Testis (tissue), 5 donors: Measurements from ENCODE around the gene HRH1. TPM values are rescaled to one million over a fixed set of nuclear protein-coding genes. Genes with fewer than 3 reads are reported as not detected.
"Not testable (repeated sequence)": the region's sequence is repeated elsewhere in the genome, so short reads cannot be mapped to it uniquely, and the experiment has no call there.

ENCODE experiments used
- DNase-seq: peaks from one replicate; pipeline ENCODE4 v3.0.0-alpha.2; 2019
- H3K27ac ChIP-seq, 2 donors: fragments of 200-600 bp; sonication (generic); one replicate each; pipeline ENCODE4 v1.5.1; 2019
- H3K27me3 ChIP-seq: fragments of 200-600 bp; sonication (generic); one replicate; pipeline ENCODE4 v1.5.1; 2019
- H3K36me3 ChIP-seq: fragments of 200-600 bp; sonication (generic); one replicate; pipeline ENCODE4 v1.5.1; 2017; ENCODE audit warnings: low read depth; ENCODE audit errors: missing control alignments
- H3K4me1 ChIP-seq: fragments of 200-600 bp; sonication (generic); one replicate; pipeline ENCODE4 v1.5.1; 2019
- H3K4me3 ChIP-seq, 2 donors: fragments of 200-600 bp; sonication (generic); one replicate each; pipeline ENCODE4 v1.5.1; 2017 to 2019
- H3K9me3 ChIP-seq: fragments of 200-600 bp; sonication (generic); one replicate; pipeline ENCODE4 v1.5.1; 2017
- POLR2A ChIP-seq: fragments of 450-650 bp; IDR thresholded peaks from one replicate; pipeline ENCODE4 v1.6.1; 2017; ENCODE audit warnings: antibody characterized with exemption, mild to moderate bottlenecking, moderate library complexity
- WGBS, 2 donors: methylation state at CpG; one replicate each; pipeline ENCODE4 v1.1.5; 2018; 5-methylcytosine and 5-hydroxymethylcytosine counted together
- intact Hi-C: fragments of 100-400 bp; cut with DNase I; formaldehyde crosslinking; loops from one replicate; pipeline ENCODE4 v1.15.1; 2023; ENCODE audit warnings: low total_unique reads
- long read RNA-seq, 2 donors: transcript quantifications; one replicate each; lab custom pipeline, GENCODE V29; 2026
- polyA plus RNA-seq: library from polyadenylated mRNA; stranded (reverse); fragments of 350-450 nt; fragmentation: Illumina TruSeq; extraction: RNeasy Lipid Tissue Mini Kit (QIAGEN cat#74804); gene quantifications from one replicate; pipeline ENCODE4 v1.2.3, GENCODE V29; 2014; ENCODE audit warnings: low read depth, low replicate concordance; ENCODE audit not compliant: insufficient read depth
- total RNA-seq, 2 donors: library from RNA; depleted of rRNA; stranded (reverse); fragments of >200 nt; gene quantifications; one replicate each; pipeline ENCODE4 v1.2.3, GENCODE V29; 2016
- TF ChIP-seq, protein P1 (sequence below), 3 experiments: fragments of 450-650 bp in 2 of 3; fragments of 200-600 bp in 1 of 3; sonication (generic) in 1 of 3; IDR thresholded peaks; one replicate each; pipeline ENCODE4 v1.5.1; 2016 to 2019; ENCODE audit warnings: antibody characterized with exemption in 3 of 3, mild to moderate bottlenecking in 2 of 3, moderate library complexity in 1 of 3

The HRH1 gene, protein sequence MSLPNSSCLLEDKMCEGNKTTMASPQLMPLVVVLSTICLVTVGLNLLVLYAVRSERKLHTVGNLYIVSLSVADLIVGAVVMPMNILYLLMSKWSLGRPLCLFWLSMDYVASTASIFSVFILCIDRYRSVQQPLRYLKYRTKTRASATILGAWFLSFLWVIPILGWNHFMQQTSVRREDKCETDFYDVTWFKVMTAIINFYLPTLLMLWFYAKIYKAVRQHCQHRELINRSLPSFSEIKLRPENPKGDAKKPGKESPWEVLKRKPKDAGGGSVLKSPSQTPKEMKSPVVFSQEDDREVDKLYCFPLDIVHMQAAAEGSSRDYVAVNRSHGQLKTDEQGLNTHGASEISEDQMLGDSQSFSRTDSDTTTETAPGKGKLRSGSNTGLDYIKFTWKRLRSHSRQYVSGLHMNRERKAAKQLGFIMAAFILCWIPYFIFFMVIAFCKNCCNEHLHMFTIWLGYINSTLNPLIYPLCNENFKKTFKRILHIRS
- total RNA-seq (1 to 10 TPM; 1.6 to 2.5 TPM), polyA plus RNA-seq (3.2 TPM)
- long read RNA-seq, donor 1 = 0 reads
- long read RNA-seq, donor 2 = 0 reads

DNA sequence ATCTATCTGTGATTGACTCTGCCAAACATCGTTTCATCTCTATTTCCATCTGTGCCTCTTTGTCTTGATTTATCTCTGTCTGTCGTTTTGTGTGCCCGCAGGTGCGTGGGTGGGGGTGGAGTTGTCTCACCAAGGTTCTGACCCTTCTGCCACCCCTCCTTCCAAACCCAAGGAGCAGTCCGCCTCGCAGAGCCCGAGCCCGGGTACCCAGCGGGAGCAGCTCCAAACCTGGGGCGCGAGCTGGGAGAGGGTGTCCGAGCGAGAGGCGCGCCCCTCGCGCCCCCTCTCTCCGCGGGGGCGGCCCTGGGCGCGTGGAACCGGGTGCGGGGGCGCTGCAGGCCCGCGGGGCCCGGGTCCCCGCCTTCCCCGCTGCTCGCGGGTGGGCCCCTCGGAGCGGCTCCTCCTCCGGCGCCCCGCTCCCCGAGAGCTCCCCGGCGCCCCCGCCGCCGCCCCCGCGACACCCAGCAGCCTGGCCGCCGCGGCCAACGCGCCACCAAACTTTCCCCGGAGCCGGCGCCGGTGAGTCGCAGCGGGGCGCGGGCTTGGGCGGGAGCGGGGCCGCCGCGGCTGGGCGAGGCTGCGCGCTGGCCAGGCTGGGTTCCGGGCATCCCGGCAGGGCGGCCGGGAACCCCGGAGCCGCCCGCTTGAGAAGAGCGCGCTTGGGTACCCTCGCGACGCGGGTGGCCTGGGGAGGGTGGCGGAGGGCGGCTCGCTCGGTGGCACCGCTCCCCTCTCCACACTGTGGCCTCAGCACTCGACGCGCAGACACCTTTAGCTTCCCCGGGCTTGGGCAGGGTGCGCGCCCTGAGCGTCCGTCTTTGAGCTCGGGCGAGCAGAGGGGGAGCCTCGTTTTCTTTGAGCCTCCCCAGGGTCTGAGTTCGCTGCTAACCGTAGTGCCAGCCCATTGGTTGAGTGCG, at the start of gene HRH1:
Gene HRH1, plus strand, starts transcription at position 458 of the 917 bp plus-strand sequence. CDS start 104,545 bp downstream, outside the sequence.
- DNase-seq = no peak
- H3K27me3 ChIP-seq = no peaks in the 10 kb centered on the region
- peak within 1 kb of the TSS; percentile 55 to 59 for H3K4me3 ChIP-seq
- intact Hi-C loops = no loop called here
- WGBS, 2 donors = 2 to 7% methylated on average over 14 to 41 of the region's 98 CpGs
- peaks cover 11% of the 10 kb centered on the region for H3K4me1 ChIP-seq
- H3K36me3 ChIP-seq = no peaks in the 10 kb centered on the region
- H3K9me3 ChIP-seq = no peaks in the 10 kb centered on the region
- H3K27ac ChIP-seq = peak within 1 kb of the TSS in 1 of 2 donors; percentile 10
- TF ChIP-seq POLR2A = no peak
- TF ChIP-seq, protein P1, sequence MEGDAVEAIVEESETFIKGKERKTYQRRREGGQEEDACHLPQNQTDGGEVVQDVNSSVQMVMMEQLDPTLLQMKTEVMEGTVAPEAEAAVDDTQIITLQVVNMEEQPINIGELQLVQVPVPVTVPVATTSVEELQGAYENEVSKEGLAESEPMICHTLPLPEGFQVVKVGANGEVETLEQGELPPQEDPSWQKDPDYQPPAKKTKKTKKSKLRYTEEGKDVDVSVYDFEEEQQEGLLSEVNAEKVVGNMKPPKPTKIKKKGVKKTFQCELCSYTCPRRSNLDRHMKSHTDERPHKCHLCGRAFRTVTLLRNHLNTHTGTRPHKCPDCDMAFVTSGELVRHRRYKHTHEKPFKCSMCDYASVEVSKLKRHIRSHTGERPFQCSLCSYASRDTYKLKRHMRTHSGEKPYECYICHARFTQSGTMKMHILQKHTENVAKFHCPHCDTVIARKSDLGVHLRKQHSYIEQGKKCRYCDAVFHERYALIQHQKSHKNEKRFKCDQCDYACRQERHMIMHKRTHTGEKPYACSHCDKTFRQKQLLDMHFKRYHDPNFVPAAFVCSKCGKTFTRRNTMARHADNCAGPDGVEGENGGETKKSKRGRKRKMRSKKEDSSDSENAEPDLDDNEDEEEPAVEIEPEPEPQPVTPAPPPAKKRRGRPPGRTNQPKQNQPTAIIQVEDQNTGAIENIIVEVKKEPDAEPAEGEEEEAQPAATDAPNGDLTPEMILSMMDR (IDR thresholded peaks at IDR 0.05) = no peak

DNA sequence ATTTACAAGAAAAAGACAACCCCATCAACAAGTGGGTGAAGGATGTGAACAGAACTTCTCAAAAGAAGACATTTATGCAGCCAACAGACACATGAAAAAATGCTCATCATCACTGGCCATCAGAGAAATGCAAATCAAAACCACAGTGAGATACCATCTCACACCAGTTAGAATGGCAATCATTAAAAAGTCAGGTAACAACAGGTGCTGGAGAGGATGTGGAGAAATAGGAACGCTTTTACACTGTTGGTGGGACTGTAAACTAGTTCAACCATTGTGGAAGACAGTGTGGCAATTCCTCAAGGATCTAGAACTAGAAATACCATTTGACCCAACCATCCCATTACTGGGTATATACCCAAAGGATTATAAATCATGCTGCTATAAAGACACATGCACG, 41.0 kb upstream of the HRH1 start:
- H3K27ac ChIP-seq, H3K9me3 ChIP-seq, DNase-seq, H3K36me3 ChIP-seq, H3K4me1 ChIP-seq, H3K27me3 ChIP-seq, intact Hi-C loops, H3K4me3 ChIP-seq: not testable (repeated sequence)
- 90 to 92% methylated on average over 2 of the region's 2 CpGs for WGBS, 2 donors

DNA sequence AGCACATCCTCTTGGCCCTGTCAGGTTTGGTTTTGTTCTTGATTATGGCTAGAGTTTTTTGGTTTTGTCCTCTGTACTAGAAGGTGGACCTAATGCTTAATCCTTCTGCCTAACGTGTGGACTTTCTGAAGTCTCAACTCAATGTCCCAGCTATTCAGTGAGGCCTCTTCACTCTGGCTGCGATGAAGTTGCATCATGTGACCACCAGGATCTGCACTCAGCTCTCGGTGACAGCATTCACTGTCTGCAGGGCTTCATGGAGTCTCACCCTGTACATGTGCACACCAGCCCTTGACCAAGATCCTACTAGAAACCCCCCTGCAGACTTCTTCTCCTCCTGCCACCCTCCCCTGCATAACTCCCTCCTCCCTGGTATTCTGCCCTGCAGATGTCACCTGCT, 38.7 kb upstream of the HRH1 start:
- WGBS, 2 donors = 82 to 93% methylated on average over 3 of the region's 3 CpGs
- no peak overlapping the region for H3K27ac ChIP-seq
- DNase-seq = no peak
- no peak overlapping the region for H3K4me3 ChIP-seq
- H3K9me3 ChIP-seq = no peaks in the 10 kb centered on the region
- intact Hi-C loops = no loop called here
- H3K27me3 ChIP-seq = no peaks in the 10 kb centered on the region
- TF ChIP-seq POLR2A = no peak
- TF ChIP-seq, protein P1 (IDR thresholded peaks at IDR 0.05) = no peak
- H3K4me1 ChIP-seq = no peaks in the 10 kb centered on the region
- no peaks in the 10 kb centered on the region for H3K36me3 ChIP-seq

DNA sequence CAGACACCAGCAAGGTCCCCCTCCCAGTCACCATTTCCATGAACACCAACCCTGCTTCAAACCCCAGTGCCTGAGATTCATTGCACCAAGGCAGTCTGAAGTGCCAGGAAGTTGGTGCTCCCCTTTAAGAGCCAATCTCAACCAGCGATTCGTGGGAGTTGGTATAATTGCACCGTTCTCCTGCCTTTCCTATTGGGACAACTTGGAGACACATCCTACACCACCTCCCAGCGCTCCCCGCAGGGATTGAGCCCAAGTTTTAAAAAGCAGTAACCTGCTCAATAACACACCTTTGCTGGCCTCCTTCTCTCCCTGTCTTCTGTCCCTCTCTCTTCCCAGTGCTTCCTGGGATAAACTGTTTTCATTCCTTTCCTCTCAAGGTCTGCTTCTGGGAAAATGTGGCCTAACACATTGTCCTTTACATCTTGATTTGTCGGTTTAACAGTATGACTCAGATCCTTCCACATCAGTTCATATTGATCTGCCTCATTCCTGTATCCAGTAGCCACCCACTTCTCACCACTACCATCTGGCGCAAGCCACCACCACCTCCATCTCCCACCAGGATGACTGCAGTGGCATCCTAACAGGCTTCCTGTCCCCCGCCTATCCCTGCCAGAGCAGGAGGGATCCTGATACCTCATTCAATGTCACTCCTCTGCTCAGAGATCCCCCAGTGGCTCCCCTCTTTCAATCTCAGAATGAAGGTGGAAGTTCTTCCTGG, 37.8 kb upstream of the HRH1 start:
- Histone ChIP-seq H3K4me3 (no peak overlapping the region), H3K4me1 (no peaks in the 10 kb centered on the region), H3K27me3 (no peaks in the 10 kb centered on the region), H3K27ac (no peak overlapping the region), H3K9me3 (no peaks in the 10 kb centered on the region), H3K36me3 (no peaks in the 10 kb centered on the region)
- no peak for DNase-seq
- TF ChIP-seq POLR2A = no peak
- TF ChIP-seq, protein P1 (IDR thresholded peaks at IDR 0.05) = no peak
- intact Hi-C loops = no loop called here
- 87 to 93% methylated on average over 8 of the region's 8 CpGs for WGBS, 2 donors
